ENCODE data around the gene LAIR2.

GRCh38 chr19:54493967-54494585 lies 8.6 kb upstream of the LAIR2 start:
- TF ChIP-seq CTCF (IDR thresholded peaks at IDR 0.05) (no peak), POLR2A (IDR thresholded peaks at IDR 0.05) (no peak)
